WTC11 (cell line): ENCODE results near the gene STPG3. TPM values are rescaled to one million over a fixed set of nuclear protein-coding genes. Genes with fewer than 3 reads are reported as not detected.

ENCODE experiments used
- ATAC-seq: fragments of 200-7000 bp; cut with Tn5 transposase; 2 replicates; pipeline ENCODE4 v1.10.0; 2021; ENCODE audit warnings: mild to moderate bottlenecking, moderate library complexity
- CTCF ChIA-PET: fragments of 300-600 bp; sonication (Branson Sonifier 250); formaldehyde crosslinking; loops from one replicate; lab custom pipeline; 2021; ENCODE audit warnings: antibody characterized with exemption; lab: Charles Lee
- POLR2A ChIA-PET: fragments of 350-600 bp; sonication (Branson Sonifier 250); formaldehyde crosslinking; loops from one replicate; lab custom pipeline; 2021; ENCODE audit warnings: antibody characterized with exemption; lab: Charles Lee
- DNase-seq: peaks from one replicate; pipeline ENCODE4 v3.0.0; 2021; ENCODE audit warnings: low spot score
- H3K27ac Mint-ChIP-seq: 2 replicates; pipeline ENCODE4 v1.8.0; 2021; ENCODE audit warnings: mixed read lengths
- H3K27me3 Mint-ChIP-seq: 2 replicates; pipeline ENCODE4 v1.8.0; 2021; ENCODE audit warnings: low read depth, mild to moderate bottlenecking, moderate library complexity, mixed read lengths
- H3K36me3 Mint-ChIP-seq: 2 replicates; pipeline ENCODE4 v1.8.0; 2021; ENCODE audit warnings: mixed read lengths
- H3K4me1 Mint-ChIP-seq: 2 replicates; pipeline ENCODE4 v1.8.0; 2022; ENCODE audit warnings: mixed read lengths
- H3K4me3 Mint-ChIP-seq: 2 replicates; pipeline ENCODE4 v1.8.0; 2021; ENCODE audit warnings: mild to moderate bottlenecking, moderate library complexity, mixed read lengths
- H3K9me3 Mint-ChIP-seq: 2 replicates; pipeline ENCODE4 v1.8.0; 2021; ENCODE audit warnings: mixed read lengths
- FOXJ3 ChIP-seq: sonication (generic); formaldehyde crosslinking; IDR thresholded peaks from 2 replicates; pipeline ENCODE4 v1.9.0; 2021; ENCODE audit warnings: missing genetic modification reagents, mild to moderate bottlenecking, borderline replicate concordance
- FOXP1 ChIP-seq: sonication (generic); formaldehyde crosslinking; IDR thresholded peaks from 2 replicates; pipeline ENCODE4 v1.8.0; 2022; ENCODE audit warnings: missing genetic modification reagents, mild to moderate bottlenecking, moderate library complexity, borderline replicate concordance
- GTF2I ChIP-seq: fragments of 250-450 bp; sonication (Bioruptor Pico); conservative IDR thresholded peaks from 2 replicates; pipeline ENCODE4 v1.4.0; 2021; ENCODE audit warnings: mild to moderate bottlenecking
- JUN ChIP-seq: sonication (generic); formaldehyde crosslinking; IDR thresholded peaks from 2 replicates; pipeline ENCODE4 v1.8.0; 2023; ENCODE audit warnings: mild to moderate bottlenecking, missing genetic modification reagents
- NR2C2 ChIP-seq: sonication (generic); formaldehyde crosslinking; IDR thresholded peaks from 2 replicates; pipeline ENCODE4 v1.8.0; 2022; ENCODE audit warnings: mild to moderate bottlenecking, missing genetic modification reagents
- ZNF423 ChIP-seq: fragments of 250-450 bp; sonication (Bioruptor Pico); IDR thresholded peaks from 2 replicates; pipeline ENCODE4 v2.1.2; 2022; ENCODE audit warnings: mild to moderate bottlenecking, moderate library complexity
- total RNA-seq: library from RNA; stranded (reverse); gene quantifications from 3 replicates; pipeline ENCODE4 v1.2.3, GENCODE V29; 2021
- TF ChIP-seq, protein P1 (sequence below): sonication (generic); formaldehyde crosslinking; IDR thresholded peaks from 2 replicates; pipeline ENCODE4 v1.8.0; 2023; ENCODE audit warnings: missing genetic modification reagents, mild to moderate bottlenecking, borderline replicate concordance
- TF ChIP-seq, protein P2 (sequence below): fragments of 200-600 bp; IDR thresholded peaks from 2 replicates; pipeline ENCODE4 v1.8.0; 2022; ENCODE audit warnings: antibody characterized with exemption
- TF ChIP-seq, protein P3 (sequence below): sonication (generic); formaldehyde crosslinking; IDR thresholded peaks from 2 replicates; pipeline ENCODE4 v1.8.1; 2023; ENCODE audit warnings: mild to moderate bottlenecking, missing genetic modification reagents
- TF ChIP-seq, protein P4 (sequence below): sonication (generic); formaldehyde crosslinking; IDR thresholded peaks from 2 replicates; pipeline ENCODE4 v1.8.0; 2022; ENCODE audit warnings: mild to moderate bottlenecking, missing genetic modification reagents

STPG3 gene
- total RNA-seq, 1 experiment from 2014 or later: 0.26 TPM

DNA sequence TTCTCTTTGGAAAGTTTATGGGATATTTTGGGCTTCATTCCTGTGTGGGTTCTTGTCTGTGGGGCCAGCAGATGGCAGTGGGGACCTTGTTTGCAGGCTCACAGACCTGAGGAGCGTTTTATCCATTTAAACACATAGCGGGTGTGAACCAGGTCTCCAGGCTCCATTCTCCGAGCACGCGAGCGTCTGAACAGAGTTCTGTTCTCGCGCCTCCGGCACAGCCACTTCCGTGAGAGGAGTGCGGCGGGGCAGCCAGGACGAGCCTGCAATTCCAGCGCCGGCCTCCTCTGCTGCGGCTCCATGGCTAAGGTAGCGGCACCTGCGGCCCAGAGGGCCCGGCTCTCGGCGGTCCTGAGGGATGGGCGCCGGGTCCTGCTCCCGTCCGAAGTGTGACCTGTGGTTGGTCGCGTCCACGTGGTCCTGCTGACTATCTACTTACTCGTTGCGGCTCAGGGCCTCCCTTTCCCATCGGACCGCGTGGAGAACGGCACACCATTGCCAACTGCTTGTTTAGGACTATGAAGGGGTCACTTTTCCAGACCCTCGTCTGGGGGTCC, 43.7 kb downstream of the STPG3 start (continued):
- TF ChIP-seq, protein P1, sequence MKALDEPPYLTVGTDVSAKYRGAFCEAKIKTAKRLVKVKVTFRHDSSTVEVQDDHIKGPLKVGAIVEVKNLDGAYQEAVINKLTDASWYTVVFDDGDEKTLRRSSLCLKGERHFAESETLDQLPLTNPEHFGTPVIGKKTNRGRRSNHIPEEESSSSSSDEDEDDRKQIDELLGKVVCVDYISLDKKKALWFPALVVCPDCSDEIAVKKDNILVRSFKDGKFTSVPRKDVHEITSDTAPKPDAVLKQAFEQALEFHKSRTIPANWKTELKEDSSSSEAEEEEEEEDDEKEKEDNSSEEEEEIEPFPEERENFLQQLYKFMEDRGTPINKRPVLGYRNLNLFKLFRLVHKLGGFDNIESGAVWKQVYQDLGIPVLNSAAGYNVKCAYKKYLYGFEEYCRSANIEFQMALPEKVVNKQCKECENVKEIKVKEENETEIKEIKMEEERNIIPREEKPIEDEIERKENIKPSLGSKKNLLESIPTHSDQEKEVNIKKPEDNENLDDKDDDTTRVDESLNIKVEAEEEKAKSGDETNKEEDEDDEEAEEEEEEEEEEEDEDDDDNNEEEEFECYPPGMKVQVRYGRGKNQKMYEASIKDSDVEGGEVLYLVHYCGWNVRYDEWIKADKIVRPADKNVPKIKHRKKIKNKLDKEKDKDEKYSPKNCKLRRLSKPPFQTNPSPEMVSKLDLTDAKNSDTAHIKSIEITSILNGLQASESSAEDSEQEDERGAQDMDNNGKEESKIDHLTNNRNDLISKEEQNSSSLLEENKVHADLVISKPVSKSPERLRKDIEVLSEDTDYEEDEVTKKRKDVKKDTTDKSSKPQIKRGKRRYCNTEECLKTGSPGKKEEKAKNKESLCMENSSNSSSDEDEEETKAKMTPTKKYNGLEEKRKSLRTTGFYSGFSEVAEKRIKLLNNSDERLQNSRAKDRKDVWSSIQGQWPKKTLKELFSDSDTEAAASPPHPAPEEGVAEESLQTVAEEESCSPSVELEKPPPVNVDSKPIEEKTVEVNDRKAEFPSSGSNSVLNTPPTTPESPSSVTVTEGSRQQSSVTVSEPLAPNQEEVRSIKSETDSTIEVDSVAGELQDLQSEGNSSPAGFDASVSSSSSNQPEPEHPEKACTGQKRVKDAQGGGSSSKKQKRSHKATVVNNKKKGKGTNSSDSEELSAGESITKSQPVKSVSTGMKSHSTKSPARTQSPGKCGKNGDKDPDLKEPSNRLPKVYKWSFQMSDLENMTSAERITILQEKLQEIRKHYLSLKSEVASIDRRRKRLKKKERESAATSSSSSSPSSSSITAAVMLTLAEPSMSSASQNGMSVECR: peak; percentile 45; the same call in 1 of the 2 replicates
- no peak for TF ChIP-seq ZNF423 (CRISPR knock-in tag)

DNA sequence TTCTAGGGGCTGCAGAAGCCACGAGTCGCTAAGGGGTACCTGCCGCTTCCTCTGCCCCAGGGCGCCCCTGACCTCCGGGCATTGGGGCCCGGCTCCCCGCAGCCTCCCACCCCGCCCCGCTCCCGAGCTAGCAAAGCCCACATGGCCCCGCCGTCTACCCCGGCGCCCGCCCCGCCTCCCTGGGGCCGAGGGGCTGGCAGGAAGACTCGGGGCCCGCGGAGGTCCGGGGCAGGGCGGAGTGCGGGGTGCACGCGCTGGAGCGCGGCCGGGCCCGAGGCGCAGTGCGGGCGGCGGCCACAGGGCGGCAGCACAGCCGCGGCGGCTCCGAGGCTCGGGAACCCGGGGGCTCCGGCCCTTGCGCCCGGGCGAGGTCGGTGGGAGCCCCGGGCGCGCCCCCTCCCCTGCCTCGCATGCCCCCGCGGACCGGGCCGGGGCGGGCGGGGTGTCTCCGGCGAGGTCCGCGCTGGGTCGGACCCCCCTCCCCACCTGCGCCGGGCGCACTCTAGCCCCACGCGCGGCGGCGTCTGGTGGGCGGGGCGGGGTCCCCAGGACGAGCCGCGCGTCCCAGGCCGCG, 44.2 kb downstream of the STPG3 start:
- TF ChIP-seq, protein P2, sequence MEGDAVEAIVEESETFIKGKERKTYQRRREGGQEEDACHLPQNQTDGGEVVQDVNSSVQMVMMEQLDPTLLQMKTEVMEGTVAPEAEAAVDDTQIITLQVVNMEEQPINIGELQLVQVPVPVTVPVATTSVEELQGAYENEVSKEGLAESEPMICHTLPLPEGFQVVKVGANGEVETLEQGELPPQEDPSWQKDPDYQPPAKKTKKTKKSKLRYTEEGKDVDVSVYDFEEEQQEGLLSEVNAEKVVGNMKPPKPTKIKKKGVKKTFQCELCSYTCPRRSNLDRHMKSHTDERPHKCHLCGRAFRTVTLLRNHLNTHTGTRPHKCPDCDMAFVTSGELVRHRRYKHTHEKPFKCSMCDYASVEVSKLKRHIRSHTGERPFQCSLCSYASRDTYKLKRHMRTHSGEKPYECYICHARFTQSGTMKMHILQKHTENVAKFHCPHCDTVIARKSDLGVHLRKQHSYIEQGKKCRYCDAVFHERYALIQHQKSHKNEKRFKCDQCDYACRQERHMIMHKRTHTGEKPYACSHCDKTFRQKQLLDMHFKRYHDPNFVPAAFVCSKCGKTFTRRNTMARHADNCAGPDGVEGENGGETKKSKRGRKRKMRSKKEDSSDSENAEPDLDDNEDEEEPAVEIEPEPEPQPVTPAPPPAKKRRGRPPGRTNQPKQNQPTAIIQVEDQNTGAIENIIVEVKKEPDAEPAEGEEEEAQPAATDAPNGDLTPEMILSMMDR: 0 out of 2 replicates have a peak, but pooled peaks have one; percentile 53
- TF ChIP-seq FOXP1 (peak; percentile 22; the same call in 1 of the 2 replicates), GTF2I (CRISPR knock-in tag) (no peak), NR2C2 (CRISPR knock-in tag) (no peak), JUN (CRISPR knock-in tag) (no peak)
- TF ChIP-seq, protein P3, sequence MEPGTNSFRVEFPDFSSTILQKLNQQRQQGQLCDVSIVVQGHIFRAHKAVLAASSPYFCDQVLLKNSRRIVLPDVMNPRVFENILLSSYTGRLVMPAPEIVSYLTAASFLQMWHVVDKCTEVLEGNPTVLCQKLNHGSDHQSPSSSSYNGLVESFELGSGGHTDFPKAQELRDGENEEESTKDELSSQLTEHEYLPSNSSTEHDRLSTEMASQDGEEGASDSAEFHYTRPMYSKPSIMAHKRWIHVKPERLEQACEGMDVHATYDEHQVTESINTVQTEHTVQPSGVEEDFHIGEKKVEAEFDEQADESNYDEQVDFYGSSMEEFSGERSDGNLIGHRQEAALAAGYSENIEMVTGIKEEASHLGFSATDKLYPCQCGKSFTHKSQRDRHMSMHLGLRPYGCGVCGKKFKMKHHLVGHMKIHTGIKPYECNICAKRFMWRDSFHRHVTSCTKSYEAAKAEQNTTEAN (CRISPR knock-in tag): no peak
- TF ChIP-seq, protein P4, sequence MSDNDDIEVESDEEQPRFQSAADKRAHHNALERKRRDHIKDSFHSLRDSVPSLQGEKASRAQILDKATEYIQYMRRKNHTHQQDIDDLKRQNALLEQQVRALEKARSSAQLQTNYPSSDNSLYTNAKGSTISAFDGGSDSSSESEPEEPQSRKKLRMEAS (CRISPR knock-in tag): 0 out of 2 replicates have a peak, but pooled peaks have one; percentile 3
- POLR2A ChIA-PET: interaction anchor here (1.4 kb wide), 1 partner anchor 29 kb away, joined by 3 read pairs; no protein-coding TSS in a partner anchor
- H3K4me1 Mint-ChIP-seq: peaks cover 47% of the 10 kb centered on the region

DNA sequence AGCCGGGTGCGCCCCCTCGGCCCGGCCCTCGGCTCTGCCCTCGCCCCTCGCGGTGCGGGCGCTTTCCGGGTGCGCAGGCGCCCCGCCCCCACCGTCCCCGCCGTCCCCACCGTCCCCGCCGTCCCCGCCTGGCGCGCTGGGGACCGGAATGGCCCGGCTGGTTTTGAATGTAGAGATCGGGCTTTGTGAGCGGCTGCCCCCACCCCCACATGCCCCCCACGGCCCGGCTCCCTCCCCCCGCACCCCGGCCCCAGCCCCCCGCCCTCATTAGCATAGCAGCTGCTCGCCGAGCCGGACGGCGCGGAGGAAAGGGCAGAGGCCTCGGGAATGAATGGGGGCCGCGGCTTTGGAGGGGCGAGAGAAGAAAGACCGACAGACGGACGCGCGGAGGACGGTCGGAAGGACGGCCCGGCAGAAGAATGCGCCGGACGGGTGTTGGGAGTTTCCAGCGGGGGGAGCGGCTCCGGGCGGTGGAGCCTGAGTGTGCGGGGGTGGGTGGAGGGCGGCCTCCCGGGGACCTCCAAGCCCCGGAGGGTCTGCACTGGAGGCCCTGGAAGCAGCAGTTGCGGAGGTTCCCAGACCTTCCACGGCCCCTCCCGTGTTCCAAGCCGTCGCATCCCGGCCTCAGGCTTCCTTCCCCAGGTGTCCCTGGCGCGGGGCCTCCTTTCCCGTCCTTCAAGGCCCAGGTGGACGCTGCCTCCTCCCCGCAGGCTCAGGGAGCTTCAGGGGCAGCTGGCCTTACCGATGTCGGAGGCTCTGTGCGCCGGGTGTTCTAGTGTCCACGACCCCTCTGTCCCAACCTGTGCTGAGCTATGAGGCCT, 45.0 kb downstream of the STPG3 start:
- ATAC-seq: no peak; the same call in 1 of the 2 replicates
- H3K27me3 Mint-ChIP-seq: peaks cover 36% of the 10 kb centered on the region
- peak overlapping the region; percentile 73 for H3K4me3 Mint-ChIP-seq
- ChIA-PET POLR2A (interaction anchor here (1.4 kb wide), 1 partner anchor 30 kb away, joined by 3 read pairs; no protein-coding TSS in a partner anchor), CTCF (interaction anchor here (0.6 to 3.8 kb wide), 18 partner anchors 9 to 1080 kb away, joined by 3 to 22 read pairs (median 4); partner anchors contain the start of genes ENTPD8, EXD3, NOXA1 and TOR4A)
- peak; percentile 40 for DNase-seq
- peaks cover 2% of the 10 kb centered on the region; the same call in 1 of the 2 replicates for H3K36me3 Mint-ChIP-seq
- peaks cover 4% of the 10 kb centered on the region for H3K9me3 Mint-ChIP-seq
- H3K27ac Mint-ChIP-seq: no peak overlapping the region
- TF ChIP-seq FOXJ3 (CRISPR knock-in tag): no peak
- TF ChIP-seq, protein P4 (CRISPR knock-in tag): 0 out of 2 replicates have a peak, but pooled peaks have one; percentile 11
- H3K4me1 Mint-ChIP-seq: peaks cover 47% of the 10 kb centered on the region

More for the DNA sequence above, 44.2 kb downstream of the STPG3 start:
- Mint-ChIP-seq H3K4me3 (peak overlapping the region; percentile 50), H3K9me3 (peaks cover 4% of the 10 kb centered on the region), H3K27me3 (peaks cover 36% of the 10 kb centered on the region), H3K27ac (no peak overlapping the region), H3K36me3 (peaks cover 2% of the 10 kb centered on the region; the same call in 1 of the 2 replicates)
- DNase-seq (peak; percentile 71), ATAC-seq (peak; percentile 53)
- CTCF ChIA-PET: interaction anchor here (0.6 to 2.4 kb wide), 7 partner anchors 9 to 1079 kb away, joined by 3 to 10 read pairs (median 4); partner anchors contain the start of genes EXD3, NOXA1 and TOR4A
